Endothelial cell of umbilical vein (primary cell): ENCODE results near the gene ITGB2.

Experiments used
- EZH2 ChIP-seq: IDR thresholded peaks from 2 replicates; pipeline ENCODE4 v1.6.1; 2012; ENCODE audit warnings: borderline replicate concordance, low read depth, mild to moderate bottlenecking, moderate library complexity, low read length, inconsistent platforms; ENCODE audit not compliant: severe bottlenecking
- FOS ChIP-seq: IDR thresholded peaks from 2 replicates; pipeline ENCODE4 v1.6.1; 2011; ENCODE audit warnings: mild to moderate bottlenecking, low read length, moderate library complexity, borderline replicate concordance; ENCODE audit not compliant: insufficient read depth
- JUN ChIP-seq: IDR thresholded peaks from 2 replicates; pipeline ENCODE4 v1.6.1; 2011; ENCODE audit warnings: borderline replicate concordance, low read depth; ENCODE audit not compliant: insufficient read length, insufficient read depth
- POLR2A ChIP-seq: IDR thresholded peaks from 2 replicates; pipeline ENCODE4 v1.6.1; 2012; ENCODE audit warnings: low read depth, mild to moderate bottlenecking, control low read depth, low read length
- POLR2AphosphoS5 ChIP-seq: IDR thresholded peaks from 2 replicates; pipeline ENCODE4 v1.6.1; 2012; ENCODE audit warnings: low read depth, mild to moderate bottlenecking, control low read depth, low read length, moderate library complexity; ENCODE audit not compliant: insufficient read depth
- TF ChIP-seq, protein P1 (sequence below), 2 donors: IDR thresholded peaks; 1 replicate in 1 of 2; 2 replicates in 1 of 2; pipeline ENCODE4 v1.5.1; 2011; ENCODE audit warnings: low read length in 2 of 2, mild to moderate bottlenecking in 2 of 2, moderate library complexity in 2 of 2, control low read depth in 1 of 2, inconsistent platforms in 1 of 2, low read depth in 1 of 2; ENCODE audit not compliant: insufficient read depth in 1 of 2; ENCODE audit errors: extremely low read depth in 1 of 2

DNA sequence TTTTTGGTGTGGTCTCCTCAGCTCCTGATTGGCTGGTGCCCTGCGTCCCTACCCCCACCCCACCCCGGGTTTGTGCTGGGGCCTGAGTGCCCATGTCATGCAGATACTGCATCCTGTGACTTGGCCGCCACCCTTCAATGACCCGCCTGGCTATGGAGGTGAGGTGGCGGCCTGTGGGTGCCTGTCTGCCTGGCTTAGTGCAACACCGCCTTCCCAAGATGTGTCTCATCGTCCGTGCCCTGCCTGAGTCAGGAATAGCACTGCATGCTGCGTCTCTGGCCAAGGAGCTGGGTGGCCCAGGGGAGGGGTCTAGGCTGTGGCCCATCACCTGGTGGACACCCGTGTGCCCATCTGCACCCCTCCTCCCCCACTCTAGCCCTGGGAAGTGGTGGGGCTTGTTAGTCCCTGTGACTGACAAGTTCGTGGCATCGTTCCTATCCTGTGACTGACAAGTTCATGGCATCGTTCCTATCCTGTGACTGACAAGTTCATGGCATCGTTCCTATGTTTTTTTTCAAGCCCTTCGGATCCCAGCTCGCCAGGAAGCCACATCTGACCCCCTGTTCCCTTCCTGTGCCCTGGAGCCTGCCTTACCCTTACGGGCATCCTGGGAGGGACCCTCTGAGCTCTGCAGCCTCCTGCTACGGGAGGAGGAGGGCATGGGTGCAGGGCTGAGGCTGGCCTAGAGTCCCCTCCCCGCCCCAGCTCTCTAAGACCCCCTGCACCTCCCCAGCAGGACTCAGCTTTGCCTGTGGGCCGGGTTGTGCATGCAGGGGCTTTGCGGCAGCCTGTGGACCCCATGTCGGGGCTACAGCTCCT, 26.6 kb upstream of the ITGB2 start:
- TF ChIP-seq, protein P1, sequence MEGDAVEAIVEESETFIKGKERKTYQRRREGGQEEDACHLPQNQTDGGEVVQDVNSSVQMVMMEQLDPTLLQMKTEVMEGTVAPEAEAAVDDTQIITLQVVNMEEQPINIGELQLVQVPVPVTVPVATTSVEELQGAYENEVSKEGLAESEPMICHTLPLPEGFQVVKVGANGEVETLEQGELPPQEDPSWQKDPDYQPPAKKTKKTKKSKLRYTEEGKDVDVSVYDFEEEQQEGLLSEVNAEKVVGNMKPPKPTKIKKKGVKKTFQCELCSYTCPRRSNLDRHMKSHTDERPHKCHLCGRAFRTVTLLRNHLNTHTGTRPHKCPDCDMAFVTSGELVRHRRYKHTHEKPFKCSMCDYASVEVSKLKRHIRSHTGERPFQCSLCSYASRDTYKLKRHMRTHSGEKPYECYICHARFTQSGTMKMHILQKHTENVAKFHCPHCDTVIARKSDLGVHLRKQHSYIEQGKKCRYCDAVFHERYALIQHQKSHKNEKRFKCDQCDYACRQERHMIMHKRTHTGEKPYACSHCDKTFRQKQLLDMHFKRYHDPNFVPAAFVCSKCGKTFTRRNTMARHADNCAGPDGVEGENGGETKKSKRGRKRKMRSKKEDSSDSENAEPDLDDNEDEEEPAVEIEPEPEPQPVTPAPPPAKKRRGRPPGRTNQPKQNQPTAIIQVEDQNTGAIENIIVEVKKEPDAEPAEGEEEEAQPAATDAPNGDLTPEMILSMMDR (IDR thresholded peaks at IDR 0.05; ENCODE audit: extremely low read depth in 1 of 2, insufficient read depth in 1 of 2, low read depth in 1 of 2, low read length in 2 of 2): no peak
- no peak for TF ChIP-seq POLR2A
- TF ChIP-seq EZH2: no peak
- TF ChIP-seq FOS: no peak
- no peak for TF ChIP-seq POLR2AphosphoS5
- TF ChIP-seq JUN: no peak
